Measurements from ENCODE around the gene TICAM2. TPM values are rescaled to one million over a fixed set of nuclear protein-coding genes. Genes with fewer than 3 reads are reported as not detected.

Gene TICAM2
- total and polyA plus RNA-seq, 2 of the 8 experiments (the other 6 are each of a cell fraction or from before 2014, with no cell fraction given): 0.02 TPM; not detected in 1

DNA sequence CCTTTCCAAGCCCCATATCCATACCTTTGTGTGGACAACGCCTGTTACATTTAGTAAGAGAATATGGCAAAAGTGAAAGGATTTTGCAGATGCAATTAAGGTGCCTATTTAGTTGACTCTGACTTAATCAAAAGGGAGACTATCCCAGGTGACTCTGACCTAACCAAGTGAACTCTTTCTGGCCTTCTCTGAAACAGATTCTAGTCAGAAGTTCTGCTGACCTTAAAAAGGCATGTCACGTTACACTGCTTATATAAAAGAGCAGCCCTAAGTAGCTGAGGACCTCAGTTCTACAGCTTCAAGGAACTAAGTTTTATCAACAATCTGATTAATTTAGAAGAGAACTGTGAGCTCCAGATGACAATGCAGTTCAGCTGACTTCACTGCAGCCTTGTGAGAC is 5.7 kb upstream of the TICAM2 start:
- Histone ChIP-seq H3K9ac (replicated peaks in 1 of 4; ENCODE audit: extremely low read depth in 1 of 4, low read depth in 3 of 4, low read length in 3 of 4) (no peak overlapping the region), H3K23me2 (ENCODE audit: low read depth, low read length) (no peaks in the 10 kb centered on the region), H3K56ac (replicated peaks; ENCODE audit: insufficient read length, low read depth, low read length) (no peak overlapping the region), H2AK5ac (ENCODE audit: low read depth, low read length) (no peak overlapping the region), H4K20me1 (replicated peaks in 1 of 2; ENCODE audit: control insufficient read depth in 1 of 2, insufficient read depth in 2 of 2, low read length in 2 of 2) (peaks cover 0 to 7% of the 10 kb centered on the region in 2 experiments), H3K27me3 (replicated peaks in 1 of 4; ENCODE audit: control insufficient read depth in 3 of 4, extremely low read depth in 1 of 4, insufficient read depth in 3 of 4, low read length in 3 of 4) (no peaks in the 10 kb centered on the region), H2BK12ac (ENCODE audit: low read depth, low read length) (no peak overlapping the region), H3K18ac (ENCODE audit: extremely low read depth, low read length) (no peak overlapping the region), H3K4ac (replicated peaks; ENCODE audit: insufficient read length, low read depth, low read length) (peak overlapping the region; percentile 48), H3K27ac (ENCODE audit: low read depth, low read length) (no peak overlapping the region), H3K23ac (ENCODE audit: insufficient read length) (no peak overlapping the region), H2BK120ac (replicated peaks; ENCODE audit: low read depth, low read length) (no peak overlapping the region), H3K9me3 (ENCODE audit: insufficient read depth in 2 of 2, low read depth in 1 of 2, low read length in 1 of 2) (no peaks in the 10 kb centered on the region), H4K91ac (replicated peaks; ENCODE audit: insufficient read length, low read length) (no peak overlapping the region), H2AFZ (ENCODE audit: low read length) (no peak overlapping the region), H4K8ac (ENCODE audit: extremely low read depth, insufficient read depth, low read length) (no peak overlapping the region), H2BK20ac (ENCODE audit: low read length) (no peak overlapping the region), H3K36me3 (ENCODE audit: control insufficient read depth in 2 of 4, insufficient read depth in 4 of 4, low read length in 3 of 4) (peaks cover 0 to 2% (median 0%) of the 10 kb centered on the region in 4 experiments; a peak in 2 of 8 replicates), H4K5ac (ENCODE audit: insufficient read length, low read depth, low read length) (no peak overlapping the region), H2BK5ac (ENCODE audit: low read depth, low read length) (no peak overlapping the region), H3K14ac (ENCODE audit: insufficient read length) (no peak overlapping the region), H3K4me3 (ENCODE audit: extremely low read depth in 1 of 4, insufficient read depth in 2 of 4, low read depth in 3 of 4, low read length in 4 of 4) (no peak overlapping the region), H3K4me2 (ENCODE audit: insufficient read depth in 1 of 2, low read depth in 2 of 2, low read length in 2 of 2) (no peak overlapping the region), H3K79me1 (ENCODE audit: low read depth, low read length) (no peaks in the 10 kb centered on the region), H2BK15ac (ENCODE audit: low read length) (no peak overlapping the region), H3K4me1 (replicated peaks in 1 of 4; ENCODE audit: control insufficient read depth in 3 of 4, insufficient read depth in 4 of 4, low read length in 3 of 4) (peaks cover 0 to 3% (median 0%) of the 10 kb centered on the region in 4 experiments; a peak in 2 of 7 replicates), H3K79me2 (ENCODE audit: control insufficient read depth in 1 of 2, insufficient read depth in 2 of 2, low read length in 2 of 2) (no peaks in the 10 kb centered on the region; a peak in 1 of 4 replicates)
- 80% methylated on average over 2 of the region's 2 CpGs; no CpG with 5 or more reads in 1 of the 2 experiments for WGBS, 2 experiments (ENCODE audit: extremely low coverage in 1 of 2, insufficient coverage in 1 of 2, insufficient read length in 1 of 2, insufficient replicate concordance in 2 of 2, low coverage in 1 of 2, low lambda C conversion rate in 2 of 2, missing lambda C conversion rate in 1 of 2)
- ChIA-PET CTCF (ENCODE audit: partially characterized antibody) (interaction anchor here (0.6 to 1.1 kb wide), 5 partner anchors 15 to 1927 kb away, joined by 3 to 4 read pairs (median 3); no protein-coding TSS in a partner anchor), POLR2A (ENCODE audit: partially characterized antibody) (no interaction called here)
- DNase-seq (ENCODE audit: low read depth in 1 of 2, low spot score in 2 of 2) (no peak), FAIRE-seq (no peak)
- TF ChIP-seq, protein P1, sequence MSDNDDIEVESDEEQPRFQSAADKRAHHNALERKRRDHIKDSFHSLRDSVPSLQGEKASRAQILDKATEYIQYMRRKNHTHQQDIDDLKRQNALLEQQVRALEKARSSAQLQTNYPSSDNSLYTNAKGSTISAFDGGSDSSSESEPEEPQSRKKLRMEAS (IDR thresholded peaks at IDR 0.05): no peak
- no peak for TF ChIP-seq SAP30 (IDR thresholded peaks at IDR 0.05; ENCODE audit: insufficient read depth, insufficient replicate concordance, low read length)
- no peak for TF ChIP-seq KDM5A (IDR thresholded peaks at IDR 0.05; ENCODE audit: low read length)
- TF ChIP-seq ZNF274 (IDR thresholded peaks at IDR 0.05; ENCODE audit: borderline replicate concordance, extremely low read depth, low read length): no peak
- no peak for TF ChIP-seq SP1 (IDR thresholded peaks at IDR 0.05; ENCODE audit: low read depth, low read length)
- no peak for TF ChIP-seq JUN (IDR thresholded peaks at IDR 0.05; ENCODE audit: low read depth, low read length)
- no peak for TF ChIP-seq BCL11A (IDR thresholded peaks at IDR 0.05; ENCODE audit: low read depth in 2 of 2, low read length in 2 of 2)
- no peak for TF ChIP-seq CHD2 (IDR thresholded peaks at IDR 0.05; ENCODE audit: low read length)
- no peak for TF ChIP-seq TCF12 (IDR thresholded peaks at IDR 0.05; ENCODE audit: low read depth, low read length)
- TF ChIP-seq POLR2A (IDR thresholded peaks at IDR 0.05; ENCODE audit: control extremely low read depth in 1 of 2, low read depth in 2 of 2, low read length in 2 of 2): no peak
- no peak for TF ChIP-seq EGR1 (IDR thresholded peaks at IDR 0.05; ENCODE audit: borderline replicate concordance, low read depth, low read length)
- TF ChIP-seq TEAD4 (IDR thresholded peaks at IDR 0.05; ENCODE audit: low read depth, low read length): no peak
- no peak for TF ChIP-seq EP300 (IDR thresholded peaks at IDR 0.05; ENCODE audit: borderline replicate concordance in 1 of 2, low read depth in 2 of 2, low read length in 2 of 2)
- TF ChIP-seq SIRT6 (IDR thresholded peaks at IDR 0.05; ENCODE audit: low read length): no peak
- TF ChIP-seq CEBPB (IDR thresholded peaks at IDR 0.05; ENCODE audit: low read depth, low read length): no peak
- TF ChIP-seq POU5F1 (IDR thresholded peaks at IDR 0.05; ENCODE audit: low read depth, low read length): no peak

All from H1 (cell line).